Adrenal gland (tissue), 12 donors: Measurements from ENCODE around the gene THRSP. TPM values are rescaled to one million over a fixed set of nuclear protein-coding genes. Genes with fewer than 3 reads are reported as not detected.

Experiments used
- DNase-seq, 7 donors: peaks; one replicate each; pipeline ENCODE4 v3.0.0-alpha.2; 2019 to 2020
- H3K27ac ChIP-seq, 5 donors: fragments of 200-600 bp; sonication (generic) in 4 of 5; 1 replicate in 3 of 5; 2 replicates in 2 of 5; pipeline versions ENCODE4 v1.5.1 to v1.8.0; 2016 to 2020; ENCODE audit warnings: mild to moderate bottlenecking in 1 of 5
- H3K27me3 ChIP-seq: fragments of 200-600 bp; 2 replicates; pipeline ENCODE4 v1.8.0; 2021
- H3K36me3 ChIP-seq, 2 donors: fragments of 200-600 bp; replicated peaks in 1 of 2; 1 replicate in 1 of 2; 2 replicates in 1 of 2; pipeline versions ENCODE4 v1.5.1 to v1.8.0; 2018 to 2022
- H3K4me1 ChIP-seq, 2 donors: fragments of 200-600 bp; replicated peaks in 1 of 2; 1 replicate in 1 of 2; 2 replicates in 1 of 2; pipeline versions ENCODE4 v1.5.1 to v1.8.0; 2018 to 2021
- H3K4me3 ChIP-seq, 4 donors: fragments of 200-600 bp; sonication (generic) in 3 of 4; one replicate each; pipeline ENCODE4 v1.5.1; 2016 to 2018
- H3K9me3 ChIP-seq, 3 donors: fragments of 200-600 bp; sonication (generic) in 1 of 3; replicated peaks in 1 of 3; 1 replicate in 2 of 3; 2 replicates in 1 of 3; pipeline versions ENCODE4 v1.5.1 to v1.8.0; 2016 to 2021
- POLR2A ChIP-seq, 2 donors: fragments of 450-650 bp; IDR thresholded peaks; one replicate each; pipeline ENCODE4 v1.6.1; 2017; ENCODE audit warnings: antibody characterized with exemption in 2 of 2, mild to moderate bottlenecking in 2 of 2, moderate library complexity in 1 of 2
- WGBS, 4 donors: extraction: QIAGEN DNeasy Blood & Tissue Kit in 2 of 4; methylation state at CpG; one replicate each; pipeline versions ENCODE4 v1.1.5 to v1.1.7; 2013 to 2017; 5-methylcytosine and 5-hydroxymethylcytosine counted together
- intact Hi-C, 2 donors: fragments of 100-400 bp; cut with DNase I; formaldehyde crosslinking; loops; one replicate each; pipeline versions ENCODE4 v1.14.1 to v1.15.0; 2022 to 2023
- polyA plus RNA-seq, 3 donors: library from polyadenylated mRNA; stranded (reverse); fragments of 200-250 nt in 2 of 3; fragments of 350-450 nt in 1 of 3; fragmentation: Illumina TruSeq in 1 of 3; extraction: RNeasy Lipid Tissue Mini Kit (QIAGEN cat#74804) in 1 of 3; gene quantifications; one replicate each; pipeline ENCODE4 v1.2.3, GENCODE V29; 2013 to 2014
- total RNA-seq, 9 donors: library from RNA; depleted of rRNA in 4 of 9; stranded (reverse); fragments of >200 nt in 4 of 9; fragments of 120-200 nt in 1 of 9; fragmentation: NEBNext Ultra II Directional in 1 of 9; extraction: Animal tissue kit (Norgen Biotek cat#: 25700) in 1 of 9; gene quantifications; one replicate each; pipeline versions ENCODE4 v1.1.0 to v1.2.4, GENCODE V29; 2013 to 2023
- TF ChIP-seq, protein P1 (sequence below), 6 experiments: fragments of 450-650 bp in 4 of 6; fragments of 200-600 bp in 2 of 6; sonication (generic) in 1 of 6; IDR thresholded peaks; 1 replicate in 5 of 6; 2 replicates in 1 of 6; pipeline versions ENCODE4 v1.5.1 to v1.8.0; 2016 to 2021; ENCODE audit warnings: antibody characterized with exemption in 6 of 6, mild to moderate bottlenecking in 2 of 6, moderate library complexity in 1 of 6
- donor health status: healthy with polysubstance abuse.
- donor health status: Bipolar disorder and iron deficiency.
- donor health status: DM: yes; HTN: yes; CAD: no.
- donor health status: DM: no; HTN: no; CAD: no.
- donor health status: DM: no; HTN: no; CAD: no.
- donor health status: DM: yes; HTN: yes; CAD: no.

The THRSP gene
- total and polyA plus RNA-seq, 12 donors = 0.22 to 64.5 (median 1.3) TPM; not detected in 1

DNA sequence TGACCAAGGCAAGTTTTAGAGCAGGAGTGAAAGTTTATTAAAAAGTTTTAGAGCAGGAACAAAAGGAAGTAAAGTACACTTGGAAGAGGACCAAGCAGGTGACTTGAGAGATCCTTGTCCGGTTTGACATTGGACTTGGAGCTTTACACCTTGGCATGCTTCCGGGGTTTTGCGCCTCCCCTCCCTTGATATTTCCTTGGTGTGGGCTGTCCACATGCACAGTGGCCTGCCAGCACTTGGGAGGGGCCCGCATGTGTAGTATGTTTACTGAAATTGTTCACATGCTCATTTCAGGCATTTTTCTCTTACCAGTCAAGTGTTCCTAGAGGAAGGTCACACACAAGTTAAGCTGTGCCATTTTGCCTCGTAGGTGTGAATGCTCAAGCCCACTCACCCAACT is 19.0 kb upstream of the THRSP start:
- no peaks in the 10 kb centered on the region for H3K36me3 ChIP-seq
- H3K27me3 ChIP-seq = no peaks in the 10 kb centered on the region
- H3K27ac ChIP-seq = no peak overlapping the region
- no peak for DNase-seq
- intact Hi-C loops = loop anchor here in 1 of 2 donors (5.0 kb wide), 1 partner anchor 42 kb away; no protein-coding TSS in a partner anchor
- H3K4me1 ChIP-seq = peaks cover 22 to 32% of the 10 kb centered on the region in 2 donors
- TF ChIP-seq, protein P1, sequence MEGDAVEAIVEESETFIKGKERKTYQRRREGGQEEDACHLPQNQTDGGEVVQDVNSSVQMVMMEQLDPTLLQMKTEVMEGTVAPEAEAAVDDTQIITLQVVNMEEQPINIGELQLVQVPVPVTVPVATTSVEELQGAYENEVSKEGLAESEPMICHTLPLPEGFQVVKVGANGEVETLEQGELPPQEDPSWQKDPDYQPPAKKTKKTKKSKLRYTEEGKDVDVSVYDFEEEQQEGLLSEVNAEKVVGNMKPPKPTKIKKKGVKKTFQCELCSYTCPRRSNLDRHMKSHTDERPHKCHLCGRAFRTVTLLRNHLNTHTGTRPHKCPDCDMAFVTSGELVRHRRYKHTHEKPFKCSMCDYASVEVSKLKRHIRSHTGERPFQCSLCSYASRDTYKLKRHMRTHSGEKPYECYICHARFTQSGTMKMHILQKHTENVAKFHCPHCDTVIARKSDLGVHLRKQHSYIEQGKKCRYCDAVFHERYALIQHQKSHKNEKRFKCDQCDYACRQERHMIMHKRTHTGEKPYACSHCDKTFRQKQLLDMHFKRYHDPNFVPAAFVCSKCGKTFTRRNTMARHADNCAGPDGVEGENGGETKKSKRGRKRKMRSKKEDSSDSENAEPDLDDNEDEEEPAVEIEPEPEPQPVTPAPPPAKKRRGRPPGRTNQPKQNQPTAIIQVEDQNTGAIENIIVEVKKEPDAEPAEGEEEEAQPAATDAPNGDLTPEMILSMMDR (IDR thresholded peaks at IDR 0.05) = no peak
- no peak for TF ChIP-seq POLR2A (IDR thresholded peaks at IDR 0.05)
- 59 to 80% (median 76%) methylated on average over 5 of the region's 5 CpGs for WGBS, 4 donors
- H3K9me3 ChIP-seq = no peaks in the 10 kb centered on the region
- H3K4me3 ChIP-seq = no peak overlapping the region

DNA sequence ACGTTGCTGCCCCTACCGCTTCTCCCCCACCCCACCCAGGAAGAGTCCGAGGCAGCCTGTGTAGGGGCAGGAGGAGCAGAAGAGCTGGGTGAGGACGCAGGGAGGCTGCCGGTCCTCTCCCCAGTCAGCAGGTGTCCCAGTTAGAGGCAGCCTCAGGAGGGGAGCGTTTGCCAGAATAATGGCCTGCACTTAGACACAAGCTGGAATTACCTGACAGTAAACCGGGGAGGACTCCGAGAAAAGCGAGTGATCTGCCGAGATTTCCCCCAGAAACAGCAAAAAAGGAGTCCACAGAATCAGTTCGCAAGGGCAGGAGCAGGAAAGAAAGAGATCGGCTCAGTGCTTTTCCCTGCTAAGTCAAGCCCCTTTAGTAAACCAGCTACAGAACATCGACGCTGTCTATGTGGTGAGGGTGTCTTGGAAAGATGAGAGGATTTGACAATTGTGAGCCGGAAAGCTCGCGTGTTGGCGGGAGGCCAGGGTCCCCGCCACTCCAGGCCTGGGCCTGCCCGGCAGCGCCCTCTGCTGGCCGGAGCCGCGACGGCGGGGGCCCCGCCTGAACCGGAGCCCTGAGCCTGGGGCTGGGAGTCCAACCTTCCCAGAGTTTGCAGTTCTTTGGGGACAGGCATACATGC is 17.7 kb upstream of the THRSP start:
- WGBS, 4 donors = 2 to 3% (median 2%) methylated on average over 18 to 28 of the region's 28 CpGs
- peak; percentile 80 to 92 (median 88) for DNase-seq
- peak in 1 of 2 donors; percentile 61 for TF ChIP-seq POLR2A (IDR thresholded peaks at IDR 0.05)
- TF ChIP-seq, protein P1 (IDR thresholded peaks at IDR 0.05) = peak; percentile 87 to 99 (median 98)
- no peaks in the 10 kb centered on the region for H3K9me3 ChIP-seq
- peak overlapping the region; percentile 23 to 82 (median 71) for H3K27ac ChIP-seq
- H3K4me3 ChIP-seq = peak overlapping the region in 2 of 4 donors; percentile 29 to 52
- intact Hi-C loops = no loop called here
- H3K36me3 ChIP-seq = no peaks in the 10 kb centered on the region
- no peaks in the 10 kb centered on the region for H3K27me3 ChIP-seq
- H3K4me1 ChIP-seq = peaks cover 9 to 19% of the 10 kb centered on the region in 2 donors

DNA sequence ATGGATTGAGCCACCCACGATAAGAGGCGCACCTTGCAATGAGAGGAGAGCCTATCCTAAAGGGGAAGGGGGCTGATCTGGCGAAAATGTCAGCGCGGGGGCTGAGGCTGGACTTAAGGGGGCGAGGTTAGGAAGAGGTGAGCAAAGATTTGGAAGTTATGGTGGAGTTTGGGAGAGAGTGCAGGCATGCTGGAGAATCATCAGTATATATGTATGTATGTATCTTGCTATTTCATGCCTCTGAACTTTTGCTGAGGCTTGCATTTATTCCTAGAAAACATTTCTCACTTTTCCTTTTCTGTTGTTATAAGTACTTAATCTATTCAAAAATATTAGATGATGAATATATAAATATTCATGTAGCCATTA is 17.2 kb upstream of the THRSP start:
- Histone ChIP-seq H3K4me3 (no peak overlapping the region), H3K27me3 (no peaks in the 10 kb centered on the region), H3K9me3 (no peaks in the 10 kb centered on the region), H3K27ac (peak overlapping the region in 3 of 5 donors; percentile 71 to 82 (median 75)), H3K36me3 (no peaks in the 10 kb centered on the region), H3K4me1 (peaks cover 9 to 19% of the 10 kb centered on the region in 2 donors)
- WGBS, 4 donors = 18 to 36% (median 25%) methylated on average over 6 of the region's 6 CpGs
- intact Hi-C loops = no loop called here
- DNase-seq = no peak
- no peak for TF ChIP-seq POLR2A (IDR thresholded peaks at IDR 0.05)
- TF ChIP-seq, protein P1 (IDR thresholded peaks at IDR 0.05) = no peak

DNA sequence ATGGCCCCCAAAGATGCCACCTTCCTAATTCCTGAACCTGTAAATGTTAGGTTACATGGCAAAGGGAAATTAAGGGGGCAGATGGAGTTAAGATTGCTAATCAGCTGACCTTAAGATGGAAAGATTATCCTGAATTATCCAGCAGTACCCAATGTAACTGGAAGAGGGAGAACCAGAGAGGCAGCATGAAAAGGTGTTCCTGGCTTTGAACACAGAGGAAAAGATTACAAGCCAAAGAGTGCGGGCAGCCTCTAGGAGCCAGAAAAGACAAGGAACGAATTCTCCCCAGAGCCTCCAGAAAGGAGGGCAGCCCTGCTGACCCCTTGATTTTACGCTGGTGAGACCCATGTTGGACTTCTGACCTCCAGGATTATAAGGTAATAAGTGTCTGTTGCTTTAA is 15.1 kb upstream of the THRSP start:
- intact Hi-C loops = no loop called here
- Histone ChIP-seq H3K4me1 (peaks cover 9 to 20% of the 10 kb centered on the region in 2 donors), H3K9me3 (no peaks in the 10 kb centered on the region), H3K36me3 (no peaks in the 10 kb centered on the region), H3K27me3 (no peaks in the 10 kb centered on the region), H3K4me3 (no peak overlapping the region), H3K27ac (no peak overlapping the region)
- TF ChIP-seq, protein P1 (IDR thresholded peaks at IDR 0.05) = no peak
- TF ChIP-seq POLR2A (IDR thresholded peaks at IDR 0.05) = no peak
- DNase-seq = no peak
- 84 to 100% (median 90%) methylated on average over 3 of the region's 3 CpGs for WGBS, 4 donors
